Heart left ventricle (tissue), 13 donors: ENCODE results near the gene INSRR.

Experiments
- CTCF ChIP-seq, 12 donors: fragments of 200-600 bp; sonication (generic) in 4 of 12; IDR thresholded peaks; one replicate each; pipeline versions ENCODE4 v1.5.0 to v1.8.0; 2018 to 2022; ENCODE audit warnings: antibody characterized with exemption in 12 of 12, mild to moderate bottlenecking in 5 of 12
- POLR2A ChIP-seq, 2 donors: fragments of 450-650 bp; IDR thresholded peaks; one replicate each; pipeline ENCODE4 v1.6.1; 2017; ENCODE audit warnings: antibody characterized with exemption in 2 of 2, mild to moderate bottlenecking in 2 of 2, moderate library complexity in 2 of 2
- donor health status: ischemic (EF 13 %, LVEDD 7.1; RV severe dilation, severe dysfunction).
- donor health status: DM: no; HTN: yes; CAD: no.
- donor health status: DM: no; HTN: no; CAD: no.
- donor health status: ischemic (EF 25% LVEDD 6.9; RV normal size, moderate dysfunction).
- donor health status: ischemic (EF 25% LVEDD 5.7; RV mildly dilated, moderate dysfunction).
- donor health status: ischemic (EF 35%, LVEDD 5.7; RV mildly dilated, moderate dysfunction).
- donor health status: nonischemic (EF 11% LVEDD 7.7; RV severe dilation, severe dysfunction).
- donor health status: DM: yes; HTN: yes; CAD: no.
- donor health status: PGD.
- donor health status: ischemic (EF 29% LVEDD 5.4; RV normal size, mild dysfunction).
- donor health status: nonischemic (EF 23%, LVEDD 6.1; RV moderate dilation, normal function).

DNA sequence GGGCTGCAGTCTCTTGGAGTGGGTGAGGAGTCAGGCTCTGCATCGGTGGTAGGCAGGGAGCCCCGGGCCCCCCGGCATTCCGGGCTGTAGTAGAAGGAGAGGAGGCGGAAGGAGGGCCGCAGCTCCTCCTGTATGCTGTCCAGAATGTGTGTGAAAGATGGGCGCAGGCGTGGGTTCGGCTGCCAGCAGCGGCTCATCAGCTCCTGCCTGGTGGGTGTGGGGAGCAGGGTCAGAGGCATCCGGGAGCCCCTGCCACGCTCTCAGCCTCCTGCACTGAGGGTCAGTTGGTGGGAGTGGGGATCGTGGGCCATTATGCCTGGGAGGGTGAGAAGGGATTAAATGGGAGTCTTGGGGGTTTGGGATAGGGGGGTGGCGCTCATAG is 18.0 kb downstream of the INSRR start:
- no peak for TF ChIP-seq CTCF (IDR thresholded peaks at IDR 0.05)
- no peak for TF ChIP-seq POLR2A (IDR thresholded peaks at IDR 0.05)
